H1 (cell line): ENCODE results near the gene TMEM203. TPM values are rescaled to one million over a fixed set of nuclear protein-coding genes. Genes with fewer than 3 reads are reported as not detected.

Source experiments
- CTCF ChIA-PET: fragments of 300-600 bp; sonication (Branson Sonifier 250); formaldehyde crosslinking; loops from one replicate; lab custom pipeline; 2021; ENCODE audit not compliant: partially characterized antibody; lab: Charles Lee
- POLR2A ChIA-PET: fragments of 300-600 bp; sonication (Branson Sonifier 250); formaldehyde crosslinking; loops from one replicate; lab custom pipeline; 2021; ENCODE audit warnings: inconsistent platforms; ENCODE audit not compliant: partially characterized antibody; lab: Charles Lee
- DNase-seq, 2 experiments: peaks; one replicate each; pipeline versions ENCODE4 v3.0.0 to v3.0.0-alpha.2; 2010 to 2022; ENCODE audit warnings: low spot score in 2 of 2, low read depth in 1 of 2, mixed read lengths in 1 of 2
- FAIRE-seq: peaks from 2 replicates; lab custom pipeline; 2011; peaks lifted over from hg19 to GRCh38; lab: Jason Lieb, UNC
- H2AFZ ChIP-seq: 2 replicates; pipeline ENCODE4 v1.8.1; 2012; ENCODE audit warnings: low read length, inconsistent platforms
- H2AK5ac ChIP-seq: 2 replicates; pipeline ENCODE4 v1.6.1; 2013; ENCODE audit warnings: low read depth, low read length
- H2BK120ac ChIP-seq: replicated peaks from 2 replicates; pipeline ENCODE3; 2013; ENCODE audit warnings: low read depth, low read length, inconsistent platforms
- H2BK12ac ChIP-seq: 2 replicates; pipeline ENCODE4 v1.6.1; 2013; ENCODE audit warnings: low read depth, low read length
- H2BK15ac ChIP-seq: 2 replicates; pipeline ENCODE4 v1.6.1; 2013; ENCODE audit warnings: low read length
- H2BK20ac ChIP-seq: 2 replicates; pipeline ENCODE4 v1.6.1; 2013; ENCODE audit warnings: low read length
- H2BK5ac ChIP-seq: 2 replicates; pipeline ENCODE4 v1.6.1; 2013; ENCODE audit warnings: low read depth, low read length
- H3K14ac ChIP-seq: 2 replicates; pipeline ENCODE4 v1.6.1; 2013; ENCODE audit warnings: inconsistent platforms; ENCODE audit not compliant: insufficient read length
- H3K18ac ChIP-seq: 2 replicates; pipeline ENCODE4 v1.6.1; 2013; ENCODE audit warnings: low read length; ENCODE audit errors: extremely low read depth
- H3K23ac ChIP-seq: 2 replicates; pipeline ENCODE4 v1.6.1; 2013; ENCODE audit warnings: inconsistent platforms; ENCODE audit not compliant: insufficient read length
- H3K23me2 ChIP-seq: 2 replicates; pipeline ENCODE4 v1.6.1; 2013; ENCODE audit warnings: low read depth, low read length
- H3K27ac ChIP-seq: 2 replicates; pipeline ENCODE4 v1.6.1; 2011; ENCODE audit warnings: low read depth, low read length, inconsistent platforms
- H3K27me3 ChIP-seq, 4 experiments: replicated peaks in 1 of 4; 1 replicate in 1 of 4; 2 replicates in 3 of 4; pipeline versions ENCODE4 v1.6.1 to v1.8.1; 2011 to 2013; ENCODE audit warnings: low read length in 3 of 4, mild to moderate bottlenecking in 3 of 4, inconsistent platforms in 2 of 4, mixed read lengths in 2 of 4, moderate library complexity in 1 of 4; ENCODE audit not compliant: control insufficient read depth in 3 of 4, insufficient read depth in 3 of 4; ENCODE audit errors: extremely low read depth in 1 of 4
- H3K36me3 ChIP-seq, 4 experiments: 2 replicates each; pipeline versions ENCODE4 v1.6.1 to v1.8.1; 2011 to 2013; ENCODE audit warnings: mild to moderate bottlenecking in 4 of 4, low read length in 3 of 4, moderate library complexity in 2 of 4, control low read depth in 1 of 4, inconsistent platforms in 1 of 4; ENCODE audit not compliant: insufficient read depth in 4 of 4, control insufficient read depth in 2 of 4
- H3K4ac ChIP-seq: replicated peaks from 2 replicates; pipeline ENCODE3; 2013; ENCODE audit warnings: low read length, low read depth, mixed read lengths, inconsistent platforms; ENCODE audit not compliant: insufficient read length
- H3K4me1 ChIP-seq, 4 experiments: replicated peaks in 1 of 4; 1 replicate in 1 of 4; 2 replicates in 3 of 4; pipeline versions ENCODE4 v1.6.1 to v1.8.1; 2011 to 2013; ENCODE audit warnings: low read length in 3 of 4, inconsistent platforms in 2 of 4, mixed read lengths in 1 of 4; ENCODE audit not compliant: insufficient read depth in 4 of 4, control insufficient read depth in 3 of 4
- H3K4me2 ChIP-seq, 2 experiments: 2 replicates each; pipeline versions ENCODE4 v1.6.1 to v1.8.1; 2011 to 2013; ENCODE audit warnings: low read depth in 2 of 2, low read length in 2 of 2, control low read depth in 1 of 2, inconsistent platforms in 1 of 2, mild to moderate bottlenecking in 1 of 2; ENCODE audit not compliant: insufficient read depth in 1 of 2
- H3K4me3 ChIP-seq, 4 experiments: fragments of 200-600, 300-600 bp in 1 of 4; sonication (generic), shearing (Covaris generic), sonication (Bioruptor Twin) in 1 of 4; 2 replicates each; pipeline versions ENCODE4 v1.5.1 to v1.8.1; 2011 to 2016; ENCODE audit warnings: low read length in 4 of 4, low read depth in 3 of 4, control low read depth in 2 of 4, inconsistent platforms in 2 of 4, mild to moderate bottlenecking in 2 of 4, mixed read lengths in 1 of 4, moderate library complexity in 1 of 4; ENCODE audit not compliant: insufficient read depth in 2 of 4; ENCODE audit errors: extremely low read depth in 1 of 4
- H3K56ac ChIP-seq: replicated peaks from 2 replicates; pipeline ENCODE3; 2013; ENCODE audit warnings: low read depth, mild to moderate bottlenecking, mixed read lengths, low read length, inconsistent platforms; ENCODE audit not compliant: insufficient read length
- H3K79me1 ChIP-seq: 2 replicates; pipeline ENCODE4 v1.6.1; 2013; ENCODE audit warnings: low read depth, low read length, control low read depth
- H3K79me2 ChIP-seq, 2 experiments: 2 replicates each; pipeline versions ENCODE4 v1.6.1 to v1.8.1; 2012 to 2013; ENCODE audit warnings: low read length in 2 of 2, mild to moderate bottlenecking in 2 of 2, inconsistent platforms in 1 of 2; ENCODE audit not compliant: insufficient read depth in 2 of 2, control insufficient read depth in 1 of 2
- H3K9ac ChIP-seq, 4 experiments: replicated peaks in 1 of 4; 1 replicate in 1 of 4; 2 replicates in 3 of 4; pipeline versions ENCODE4 v1.6.1 to v1.8.1; 2011 to 2013; ENCODE audit warnings: low read depth in 3 of 4, low read length in 3 of 4, control low read depth in 2 of 4, mild to moderate bottlenecking in 2 of 4, moderate library complexity in 2 of 4, inconsistent platforms in 1 of 4; ENCODE audit errors: extremely low read depth in 1 of 4
- H3K9me3 ChIP-seq, 2 experiments: 2 replicates each; pipeline versions ENCODE4 v1.6.1 to v1.8.1; 2012 to 2013; ENCODE audit warnings: mild to moderate bottlenecking in 2 of 2, moderate library complexity in 2 of 2, control low read depth in 1 of 2, inconsistent platforms in 1 of 2, low read depth in 1 of 2, low read length in 1 of 2, mixed read lengths in 1 of 2; ENCODE audit not compliant: insufficient read depth in 2 of 2
- H4K20me1 ChIP-seq, 2 experiments: replicated peaks in 1 of 2; 2 replicates each; pipeline versions ENCODE3 to v1.8.1; 2011 to 2013; ENCODE audit warnings: inconsistent platforms in 2 of 2, low read length in 2 of 2, mild to moderate bottlenecking in 1 of 2; ENCODE audit not compliant: insufficient read depth in 2 of 2, control insufficient read depth in 1 of 2
- H4K5ac ChIP-seq: 2 replicates; pipeline ENCODE4 v1.6.1; 2013; ENCODE audit warnings: low read length, low read depth, mixed read lengths, inconsistent platforms; ENCODE audit not compliant: insufficient read length
- H4K8ac ChIP-seq: 2 replicates; pipeline ENCODE4 v1.8.0; 2013; ENCODE audit warnings: mild to moderate bottlenecking, moderate library complexity, low read length, inconsistent platforms; ENCODE audit not compliant: insufficient read depth; ENCODE audit errors: extremely low read depth
- H4K91ac ChIP-seq: replicated peaks from 2 replicates; pipeline ENCODE3; 2013; ENCODE audit warnings: low read length, mixed read lengths, inconsistent platforms; ENCODE audit not compliant: insufficient read length
- SIX5 ChIP-seq: IDR thresholded peaks from 2 replicates; pipeline ENCODE4 v1.6.1; 2011; ENCODE audit warnings: mild to moderate bottlenecking, low read depth, low read length
- WGBS, 2 experiments: shearing (Covaris generic) in 1 of 2; methylation state at CpG; one replicate each; pipeline versions ENCODE4 v1.1.6 to v1.1.7; 2013 to 2015; ENCODE audit warnings: low lambda C conversion rate in 2 of 2, mixed read lengths in 2 of 2, inconsistent platforms in 1 of 2, low coverage in 1 of 2, missing lambda C conversion rate in 1 of 2; ENCODE audit not compliant: insufficient replicate concordance in 2 of 2, insufficient coverage in 1 of 2, insufficient read length in 1 of 2; ENCODE audit errors: extremely low coverage in 1 of 2, missing lambda C conversion rate in 1 of 2; 5-methylcytosine and 5-hydroxymethylcytosine counted together
- polyA plus RNA-seq, 7 experiments: library from polyadenylated mRNA; depleted of rRNA in 3 of 7; stranded (reverse) in 5 of 7; unstranded in 2 of 7; fragments of >200 nt in 5 of 7; fragments of 200-250 nt in 2 of 7; gene quantifications; 1 replicate in 5 of 7; 2 replicates in 1 of 7; 4 replicates in 1 of 7; pipeline versions ENCODE4 v1.2.1 to v1.2.3, GENCODE V29; 2011 to 2013; ENCODE audit warnings: missing spikeins in 2 of 7, mixed read lengths in 2 of 7
- total RNA-seq: library from RNA; stranded (reverse); fragmentation: NEBNext Ultra II Directional; extraction: Animal tissue kit (Norgen Biotek cat#: 25700); gene quantifications from 2 replicates; pipeline ENCODE4 v1.2.1, GENCODE V29; 2021
- TF ChIP-seq, protein P1 (sequence below): IDR thresholded peaks from 2 replicates; pipeline ENCODE4 v1.6.1; 2011; ENCODE audit warnings: low read length, improper control_type of control experiment

Gene TMEM203
- total and polyA plus RNA-seq, 2 of the 8 experiments (the other 6 are each of a cell fraction or from before 2014, with no cell fraction given): 44.1 to 57.1 TPM

DNA sequence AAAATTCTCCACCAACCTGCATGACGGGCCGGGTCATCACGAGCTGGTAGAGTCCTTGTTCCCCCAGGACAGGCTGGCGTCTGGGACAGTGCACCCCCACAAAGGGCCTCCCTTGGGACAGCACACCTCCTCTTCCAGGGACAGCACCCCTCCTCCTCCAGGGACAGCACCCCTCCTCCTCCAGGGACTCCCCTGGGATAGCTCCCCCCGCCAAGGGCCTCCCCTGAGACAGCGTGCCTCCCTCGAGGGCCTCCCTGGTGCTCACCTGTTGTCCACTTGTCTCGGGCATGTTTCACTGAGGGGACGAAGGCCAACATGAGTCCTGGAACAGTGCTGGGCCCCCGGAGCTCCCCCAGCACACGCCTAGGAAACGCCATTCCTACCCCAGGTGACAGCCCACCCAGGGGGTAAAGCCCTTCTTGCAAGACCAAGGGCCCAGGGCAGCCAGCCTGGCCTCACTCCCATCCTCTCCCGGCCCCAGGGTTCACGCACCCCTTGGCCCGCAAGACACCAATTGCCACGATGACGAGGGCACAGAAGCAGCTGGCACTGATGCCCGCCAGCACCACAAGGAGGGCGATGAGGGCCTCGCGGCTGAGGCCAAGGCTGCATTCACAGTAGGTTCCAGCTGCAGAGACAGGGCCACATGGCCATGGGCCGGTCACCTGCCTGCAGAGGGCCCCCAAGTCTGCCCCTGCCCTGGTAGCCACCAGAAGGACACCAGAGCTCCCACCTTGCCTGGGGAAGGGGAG, 34.1 kb downstream of the TMEM203 start:
- peaks cover 15% of the 10 kb centered on the region; the same call in 1 of the 2 replicates for H3K23me2 ChIP-seq
- H3K27me3 ChIP-seq: peaks cover 36 to 62% (median 54%) of the 10 kb centered on the region in 4 experiments
- no peak overlapping the region for H3K4me2 ChIP-seq
- H3K4ac ChIP-seq: no peak overlapping the region
- no peak overlapping the region for H3K27ac ChIP-seq
- H3K9me3 ChIP-seq: no peaks in the 10 kb centered on the region
- H3K4me1 ChIP-seq: peaks cover 0 to 24% (median 14%) of the 10 kb centered on the region in 4 experiments; a peak in 6 of 7 replicates
- H2BK120ac ChIP-seq: no peak overlapping the region
- H4K91ac ChIP-seq: no peak overlapping the region
- peaks cover 0 to 15% of the 10 kb centered on the region in 2 experiments for H4K20me1 ChIP-seq
- H2BK20ac ChIP-seq: peak overlapping the region; percentile 48; the same call in 1 of the 2 replicates
- no peak overlapping the region for H3K56ac ChIP-seq
- no peak overlapping the region for H4K5ac ChIP-seq
- 0 out of 2 replicates have a peak overlapping the region, but pooled peaks have one; percentile 14 for H4K8ac ChIP-seq
- H3K14ac ChIP-seq: no peak overlapping the region
- no peak for FAIRE-seq
- H3K9ac ChIP-seq: no peak overlapping the region
- CTCF ChIA-PET: interaction anchor here (0.6 to 4.3 kb wide), 15 partner anchors 9 to 488 kb away, joined by 3 to 29 read pairs (median 4); partner anchors contain the start of genes ANAPC2, RNF224 and SSNA1
- H2BK15ac ChIP-seq: no peak overlapping the region
- H3K4me3 ChIP-seq: no peak overlapping the region
- H2AK5ac ChIP-seq: no peak overlapping the region
- H3K79me1 ChIP-seq: no peaks in the 10 kb centered on the region
- no peak for DNase-seq
- no peak for TF ChIP-seq SIX5
- TF ChIP-seq, protein P1, sequence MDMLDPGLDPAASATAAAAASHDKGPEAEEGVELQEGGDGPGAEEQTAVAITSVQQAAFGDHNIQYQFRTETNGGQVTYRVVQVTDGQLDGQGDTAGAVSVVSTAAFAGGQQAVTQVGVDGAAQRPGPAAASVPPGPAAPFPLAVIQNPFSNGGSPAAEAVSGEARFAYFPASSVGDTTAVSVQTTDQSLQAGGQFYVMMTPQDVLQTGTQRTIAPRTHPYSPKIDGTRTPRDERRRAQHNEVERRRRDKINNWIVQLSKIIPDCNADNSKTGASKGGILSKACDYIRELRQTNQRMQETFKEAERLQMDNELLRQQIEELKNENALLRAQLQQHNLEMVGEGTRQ: no peak
- no peaks in the 10 kb centered on the region; a peak in 1 of 8 replicates for H3K36me3 ChIP-seq
- H2AFZ ChIP-seq: no peak overlapping the region
- no peak overlapping the region for H2BK12ac ChIP-seq
- POLR2A ChIA-PET: interaction anchor here (0.7 to 3.3 kb wide), 7 partner anchors 14 to 71 kb away, joined by 3 to 14 read pairs (median 4); partner anchors contain the start of genes ANAPC2 and SSNA1
- no peak overlapping the region for H3K23ac ChIP-seq
- no peak overlapping the region for H2BK5ac ChIP-seq
- 92% methylated on average over 18 of the region's 22 CpGs; no CpG with 5 or more reads in 1 of the 2 experiments for WGBS, 2 experiments
- no peaks in the 10 kb centered on the region for H3K79me2 ChIP-seq
- H3K18ac ChIP-seq: no peak overlapping the region
